SH-SY5Y (cell line): ENCODE measurements around the gene IFIT2.

Experiments used
- GATA2 ChIP-seq: IDR thresholded peaks from 2 replicates; pipeline ENCODE4 v1.6.1; 2011; ENCODE audit warnings: mild to moderate bottlenecking, low read depth, low read length
- GATA3 ChIP-seq: IDR thresholded peaks from 2 replicates; pipeline ENCODE4 v1.6.1; 2011; ENCODE audit warnings: low read depth, mild to moderate bottlenecking, low read length, moderate library complexity

- TF ChIP-seq GATA3: no peak
- TF ChIP-seq GATA2: no peak
Observed at GRCh38 chr10:89351412-89351779, 49.5 kb downstream of the IFIT2 start.
